HepG2 (cell line): Measurements from ENCODE around the gene NOL4L. TPM values are rescaled to one million over a fixed set of nuclear protein-coding genes. Genes with fewer than 3 reads are reported as not detected.

ENCODE experiments used
- GRHL1 ChIP-seq: sonication (generic); formaldehyde crosslinking; conservative IDR thresholded peaks from 2 replicates; pipeline ENCODE4 v1.8.0; 2022; ENCODE audit warnings: missing genetic modification reagents
- MNT ChIP-seq: fragments of 450-650 bp; IDR thresholded peaks from 2 replicates; pipeline ENCODE4 v1.6.1; 2016
- REL ChIP-seq: sonication (generic); formaldehyde crosslinking; conservative IDR thresholded peaks from 2 replicates; pipeline ENCODE4 v1.8.0; 2022; ENCODE audit warnings: mild to moderate bottlenecking, missing genetic modification reagents, moderate library complexity
- ZNF407 ChIP-seq: sonication (generic); formaldehyde crosslinking; IDR thresholded peaks from one replicate; pipeline ENCODE4 v1.5.1; 2020; ENCODE audit warnings: mild to moderate bottlenecking, missing genetic modification reagents; ENCODE audit errors: not compliant biosample characterization
- ZNF552 ChIP-seq: sonication (generic); formaldehyde crosslinking; IDR thresholded peaks from 2 replicates; pipeline ENCODE4 v1.9.0; 2022; ENCODE audit warnings: missing genetic modification reagents, mild to moderate bottlenecking, borderline replicate concordance
- ZNF704 ChIP-seq: sonication (generic); formaldehyde crosslinking; IDR thresholded peaks from 2 replicates; pipeline ENCODE4 v1.8.1; 2023; ENCODE audit warnings: mild to moderate bottlenecking, inconsistent platforms, moderate library complexity, missing genetic modification reagents, borderline replicate concordance
- polyA plus RNA-seq, 8 experiments: library from polyadenylated mRNA; depleted of rRNA in 3 of 8; stranded (reverse) in 7 of 8; unstranded in 1 of 8; fragments of >200 nt; fragmentation: Illumina TruSeq in 4 of 8; extraction: Trizol in 4 of 8; gene quantifications; 2 replicates each; pipeline versions ENCODE4 v1.2.1 to v1.2.3, GENCODE V29; 2011 to 2016; ENCODE audit warnings: low read depth in 4 of 8, missing spikeins in 1 of 8, mixed read lengths in 1 of 8; ENCODE audit not compliant: insufficient read depth in 1 of 8
- total RNA-seq, 5 experiments: library from RNA; depleted of rRNA; stranded (reverse); fragments of >200 nt; fragmentation: Illumina TruSeq; extraction: Trizol; gene quantifications; 2 replicates each; pipeline ENCODE4 v1.2.3, GENCODE V29; 2016; ENCODE audit warnings: low read depth in 1 of 5

The NOL4L gene
- total and polyA plus RNA-seq, 2 of the 13 experiments (the other 11 are each of a cell fraction or from before 2014, with no cell fraction given): 16.6 to 35.4 TPM

- TF ChIP-seq ZNF407 (no peak), ZNF704 (CRISPR knock-in tag) (no peak), GRHL1 (no peak), ZNF552 (0 out of 2 replicates have a peak, but pooled peaks have one; percentile 30), REL (peak; percentile 56; the same call in 1 of the 2 replicates), MNT (no peak)
Measured at GRCh38 chr20:32581839-32582658, 3.1 kb downstream of the NOL4L start (continued).
